Immature natural killer cell (primary cell): ENCODE data around the gene TCP11L1. TPM values are rescaled to one million over a fixed set of nuclear protein-coding genes. Genes with fewer than 3 reads are reported as not detected.
"Not testable (repeated sequence)": the region's sequence is repeated elsewhere in the genome, so short reads cannot be mapped to it uniquely, and the experiment has no call there.

Source experiments
- DNase-seq, 3 donors: peaks; one replicate each; pipeline ENCODE4 v3.0.0; 2022; ENCODE audit warnings: mixed read lengths in 1 of 3
- H3K27ac Mint-ChIP-seq, 6 donors: one replicate each; pipeline ENCODE4 v1.8.0; 2020; ENCODE audit warnings: mixed read lengths in 6 of 6, mild to moderate bottlenecking in 5 of 6, inconsistent platforms in 4 of 6, moderate library complexity in 3 of 6
- H3K27me3 Mint-ChIP-seq, 3 donors: one replicate each; pipeline ENCODE4 v1.8.0; 2020 to 2021; ENCODE audit warnings: low read depth in 3 of 3, mild to moderate bottlenecking in 3 of 3, mixed read lengths in 3 of 3, moderate library complexity in 3 of 3, inconsistent platforms in 1 of 3
- H3K36me3 Mint-ChIP-seq, 3 donors: one replicate each; pipeline ENCODE4 v1.8.0; 2020; ENCODE audit warnings: mixed read lengths in 3 of 3, inconsistent platforms in 2 of 3, mild to moderate bottlenecking in 2 of 3
- H3K4me1 Mint-ChIP-seq, 2 donors: one replicate each; pipeline ENCODE4 v1.8.0; 2020; ENCODE audit warnings: inconsistent platforms in 2 of 2, mild to moderate bottlenecking in 2 of 2, mixed read lengths in 2 of 2, moderate library complexity in 1 of 2
- H3K4me3 Mint-ChIP-seq, 5 donors: one replicate each; pipeline ENCODE4 v1.8.0; 2020; ENCODE audit warnings: mild to moderate bottlenecking in 5 of 5, mixed read lengths in 5 of 5, inconsistent platforms in 3 of 5, moderate library complexity in 3 of 5
- H3K9me3 Mint-ChIP-seq, 6 donors: one replicate each; pipeline ENCODE4 v1.8.0; 2020; ENCODE audit warnings: mild to moderate bottlenecking in 6 of 6, mixed read lengths in 6 of 6, inconsistent platforms in 4 of 6, moderate library complexity in 3 of 6
- polyA plus RNA-seq, 3 donors: library from polyadenylated mRNA; unstranded; fragments of 300-500 nt; fragmentation: Illumina TruSeq; gene quantifications; one replicate each; pipeline ENCODE4 v1.2.3, GENCODE V29; 2021

TCP11L1 gene
- polyA plus RNA-seq, 3 donors from 2014 or later: 3.6 to 9.9 (median 6.7) TPM

DNA sequence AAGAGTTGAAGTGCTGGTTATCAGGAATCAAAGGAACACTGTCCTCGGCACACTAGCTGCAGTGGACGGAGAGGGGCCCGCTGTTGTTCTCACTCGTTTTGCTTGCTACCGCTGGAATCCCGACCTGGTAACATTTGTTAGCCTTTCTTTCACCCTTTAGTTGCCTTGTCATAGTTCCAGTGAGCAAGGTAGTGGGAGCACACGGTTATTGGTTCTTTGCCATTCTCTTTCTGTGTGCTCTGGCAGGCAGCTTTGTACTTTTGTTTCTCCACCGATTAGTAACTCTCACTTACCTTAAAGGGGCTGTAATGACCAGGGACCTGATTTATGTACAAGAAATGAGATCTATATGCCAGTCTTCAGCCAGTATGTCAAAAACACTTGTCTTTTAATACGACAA, 21.9 kb upstream of the TCP11L1 start:
- H3K27me3 Mint-ChIP-seq: peaks cover 6 to 10% (median 8%) of the 10 kb centered on the region in 3 donors
- DNase-seq: no peak
- no peak overlapping the region for H3K27ac Mint-ChIP-seq
- H3K4me1 Mint-ChIP-seq: peaks cover 9 to 16% of the 10 kb centered on the region in 2 donors
- H3K36me3 Mint-ChIP-seq: no peaks in the 10 kb centered on the region
- no peaks in the 10 kb centered on the region for H3K9me3 Mint-ChIP-seq
- H3K4me3 Mint-ChIP-seq: peak overlapping the region in 2 of 5 donors; percentile 11 to 38

- peaks cover 6 to 10% (median 8%) of the 10 kb centered on the region in 3 donors for H3K27me3 Mint-ChIP-seq
- H3K4me1 Mint-ChIP-seq: peaks cover 9 to 16% of the 10 kb centered on the region in 2 donors
- H3K4me3 Mint-ChIP-seq: no peak overlapping the region
- no peaks in the 10 kb centered on the region for H3K9me3 Mint-ChIP-seq
- no peak overlapping the region for H3K27ac Mint-ChIP-seq
- DNase-seq: no peak
- H3K36me3 Mint-ChIP-seq: no peaks in the 10 kb centered on the region
These were observed 21.4 kb upstream of the TCP11L1 start for GRCh38 chr11:33017965-33018364.

DNA sequence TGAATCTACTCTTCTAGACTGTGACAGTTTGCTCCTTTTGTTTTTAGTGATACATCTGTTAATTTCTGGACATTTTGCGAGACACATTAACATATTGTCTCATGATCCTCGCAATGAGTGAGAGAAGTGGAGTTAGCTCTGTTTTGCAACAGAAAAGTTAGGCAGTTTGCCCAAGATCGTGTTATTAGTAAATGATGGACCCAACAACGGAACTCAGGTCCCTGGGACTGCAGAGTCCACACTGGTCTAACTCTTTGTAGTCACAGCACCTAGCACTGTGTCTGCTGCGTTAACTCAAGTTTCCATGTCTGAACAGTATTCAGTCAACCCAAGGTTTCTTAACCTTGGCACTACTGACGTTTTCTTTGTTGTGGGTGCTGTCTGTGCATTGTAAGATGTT, 20.5 kb upstream of the TCP11L1 start:
- Mint-ChIP-seq H3K27me3 (peaks cover 6 to 10% (median 8%) of the 10 kb centered on the region in 3 donors), H3K9me3 (no peaks in the 10 kb centered on the region), H3K4me3 (no peak overlapping the region), H3K27ac (no peak overlapping the region), H3K4me1 (peaks cover 9 to 16% of the 10 kb centered on the region in 2 donors), H3K36me3 (no peaks in the 10 kb centered on the region)
- DNase-seq: no peak

DNA sequence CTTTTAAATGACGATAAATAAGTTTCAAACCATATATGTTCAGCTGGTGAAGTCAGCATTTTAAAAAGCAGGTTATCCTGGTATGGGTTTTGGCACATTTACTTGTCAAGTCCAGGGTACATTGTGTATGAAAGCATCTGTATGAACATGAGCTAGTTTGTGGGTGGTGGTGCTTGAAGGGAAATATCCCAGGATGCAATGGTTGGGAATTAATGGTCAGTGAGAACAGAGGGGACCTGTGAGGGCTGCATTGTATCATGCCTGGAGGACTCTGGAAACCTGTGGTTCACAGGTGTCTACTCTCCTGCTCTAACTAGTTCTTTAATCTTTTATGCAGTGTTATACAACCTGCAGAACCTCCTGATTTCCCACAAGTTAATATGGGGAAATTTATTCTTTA, 17.9 kb upstream of the TCP11L1 start:
- no peak overlapping the region for H3K4me3 Mint-ChIP-seq
- H3K27ac Mint-ChIP-seq: no peak overlapping the region
- no peaks in the 10 kb centered on the region for H3K9me3 Mint-ChIP-seq
- H3K27me3 Mint-ChIP-seq: peaks cover 6 to 13% (median 8%) of the 10 kb centered on the region in 3 donors
- no peak for DNase-seq
- no peaks in the 10 kb centered on the region for H3K36me3 Mint-ChIP-seq
- H3K4me1 Mint-ChIP-seq: peaks cover 1 to 5% of the 10 kb centered on the region in 2 donors

GRCh38 chr11:33021937-33022336, 17.4 kb upstream of the TCP11L1 start:
- Mint-ChIP-seq H3K9me3 (no peaks in the 10 kb centered on the region), H3K27ac (no peak overlapping the region)
- no peak for DNase-seq

GRCh38 chr11:33025339-33025722, 14.0 kb upstream of the TCP11L1 start:
- Mint-ChIP-seq H3K9me3 (no peaks in the 10 kb centered on the region), H3K27me3 (peaks cover 5 to 8% (median 6%) of the 10 kb centered on the region in 3 donors), H3K4me1 (no peaks in the 10 kb centered on the region), H3K36me3 (peaks cover 0 to 3% (median 0%) of the 10 kb centered on the region in 3 donors), H3K4me3 (no peak overlapping the region), H3K27ac (no peak overlapping the region)
- no peak for DNase-seq

More at GRCh38 chr11:33021937-33022336, 17.4 kb upstream of the TCP11L1 start:
- Mint-ChIP-seq H3K4me3 (no peak overlapping the region), H3K4me1 (peaks cover 0 to under 1% of the 10 kb centered on the region in 2 donors), H3K27me3 (peaks cover 6 to 14% (median 8%) of the 10 kb centered on the region in 3 donors), H3K36me3 (no peaks in the 10 kb centered on the region)

DNA sequence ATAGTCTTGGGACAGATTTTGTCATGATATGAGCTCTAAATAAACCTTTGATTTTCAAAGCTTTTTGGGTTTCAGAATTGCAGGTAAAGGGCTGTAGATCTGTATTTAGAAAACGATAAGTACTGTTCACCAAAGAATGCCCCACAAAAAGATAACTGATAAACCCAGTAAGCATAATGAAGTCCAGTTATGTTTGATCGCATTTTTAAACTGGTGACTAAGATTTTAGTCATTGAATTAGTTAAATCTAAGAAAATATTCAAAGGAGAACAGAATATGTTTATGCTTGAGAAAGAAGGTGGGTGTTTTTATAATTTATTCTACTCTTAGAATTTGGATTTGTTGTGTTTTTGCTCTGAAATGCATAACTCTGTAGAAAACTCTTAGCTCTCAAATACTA, 12.1 kb upstream of the TCP11L1 start:
- DNase-seq: no peak
- Mint-ChIP-seq H3K36me3 (peaks cover 0 to 3% (median 0%) of the 10 kb centered on the region in 3 donors), H3K4me3 (no peak overlapping the region), H3K27me3 (peaks cover 1 to 11% (median 6%) of the 10 kb centered on the region in 3 donors), H3K4me1 (no peaks in the 10 kb centered on the region), H3K9me3 (no peaks in the 10 kb centered on the region), H3K27ac (no peak overlapping the region)

GRCh38 chr11:33027846-33028536, 11.4 kb upstream of the TCP11L1 start:
- Mint-ChIP-seq H3K4me3 (no peak overlapping the region), H3K36me3 (peaks cover 0 to 3% (median 0%) of the 10 kb centered on the region in 3 donors), H3K9me3 (no peaks in the 10 kb centered on the region), H3K4me1 (no peaks in the 10 kb centered on the region), H3K27ac (no peak overlapping the region), H3K27me3 (peaks cover 1 to 16% (median 6%) of the 10 kb centered on the region in 3 donors)
- DNase-seq: no peak

DNA sequence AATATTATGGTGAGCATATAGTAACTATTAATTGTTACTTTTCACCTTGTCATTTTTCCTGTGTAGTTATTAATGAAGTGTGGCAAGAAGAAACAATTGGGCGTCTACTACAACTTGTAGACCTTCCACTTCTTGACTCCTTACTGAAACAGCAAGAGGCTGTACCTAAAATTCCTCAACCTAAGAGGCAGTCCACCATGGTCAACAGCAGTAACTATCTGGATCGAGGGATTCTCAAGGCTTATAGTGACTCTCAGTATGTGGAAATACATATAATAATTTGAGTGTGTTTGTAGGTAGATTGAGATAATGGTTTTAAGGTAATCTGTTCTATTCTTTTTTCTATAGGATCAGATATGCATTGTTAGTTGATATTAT, 10.8 kb upstream of the TCP11L1 start:
- Mint-ChIP-seq H3K27ac (no peak overlapping the region), H3K27me3 (peaks cover 1 to 16% (median 6%) of the 10 kb centered on the region in 3 donors), H3K9me3 (no peaks in the 10 kb centered on the region), H3K4me1 (no peaks in the 10 kb centered on the region), H3K36me3 (peaks cover 0 to 3% (median 0%) of the 10 kb centered on the region in 3 donors), H3K4me3 (no peak overlapping the region)
- DNase-seq: no peak

DNA sequence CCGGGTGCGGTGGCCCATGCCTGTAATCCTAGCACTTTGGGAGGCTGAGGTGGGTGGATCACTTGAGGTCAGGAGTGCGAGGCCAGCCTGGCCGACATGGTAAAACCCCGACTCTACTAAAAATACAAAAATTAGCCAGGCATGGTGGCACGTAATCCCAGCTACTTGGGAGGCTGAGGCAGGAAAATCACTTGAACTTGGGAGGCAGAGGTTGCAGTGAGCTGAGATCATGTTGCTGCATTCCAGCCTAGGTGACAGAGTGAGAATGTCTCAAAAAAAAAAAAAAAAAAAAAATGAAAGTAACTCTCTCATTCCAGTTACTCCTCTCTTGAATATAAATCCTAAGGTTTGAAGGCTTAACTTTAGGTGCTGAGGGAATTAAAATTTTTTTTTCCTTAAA, 10.2 kb upstream of the TCP11L1 start:
- not testable (repeated sequence) for H3K4me1 Mint-ChIP-seq, H3K4me3 Mint-ChIP-seq, H3K27ac Mint-ChIP-seq, H3K9me3 Mint-ChIP-seq, H3K36me3 Mint-ChIP-seq, DNase-seq
- peaks cover 1 to 16% (median 6%) of the 10 kb centered on the region in 3 donors for H3K27me3 Mint-ChIP-seq

GRCh38 chr11:33033493-33033892, 5.9 kb upstream of the TCP11L1 start:
- Mint-ChIP-seq H3K9me3 (no peaks in the 10 kb centered on the region), H3K36me3 (no peaks in the 10 kb centered on the region), H3K4me1 (no peaks in the 10 kb centered on the region), H3K4me3 (no peak overlapping the region), H3K27me3 (peaks cover under 1 to 10% (median 3%) of the 10 kb centered on the region in 3 donors), H3K27ac (no peak overlapping the region)
- no peak for DNase-seq

DNA sequence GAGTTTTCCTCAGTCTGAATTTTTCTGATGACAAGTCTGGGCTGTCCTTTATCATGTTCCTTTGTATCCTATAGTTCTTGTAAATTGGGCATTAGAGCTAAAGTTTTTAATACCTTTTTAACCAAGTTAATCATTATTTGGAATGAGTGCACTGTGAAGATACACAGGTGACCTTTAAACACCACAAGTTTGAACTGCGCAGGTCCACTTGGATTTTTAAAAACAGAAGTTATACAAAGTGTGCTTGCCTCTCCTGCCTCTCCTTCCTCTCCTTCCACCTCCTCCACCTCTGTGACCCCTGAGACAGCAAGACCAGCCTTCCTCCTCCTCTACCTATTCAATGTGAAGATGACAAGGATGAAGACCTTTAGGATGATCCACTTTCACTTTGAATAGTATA, 4.4 kb upstream of the TCP11L1 start:
- no peak for DNase-seq
- H3K4me3 Mint-ChIP-seq: no peak overlapping the region
- H3K27ac Mint-ChIP-seq: no peak overlapping the region
- peaks cover 1 to 6% of the 10 kb centered on the region in 2 donors for H3K4me1 Mint-ChIP-seq
- H3K36me3 Mint-ChIP-seq: no peaks in the 10 kb centered on the region
- H3K27me3 Mint-ChIP-seq: peaks cover 0 to 10% (median 8%) of the 10 kb centered on the region in 3 donors
- H3K9me3 Mint-ChIP-seq: no peaks in the 10 kb centered on the region

DNA sequence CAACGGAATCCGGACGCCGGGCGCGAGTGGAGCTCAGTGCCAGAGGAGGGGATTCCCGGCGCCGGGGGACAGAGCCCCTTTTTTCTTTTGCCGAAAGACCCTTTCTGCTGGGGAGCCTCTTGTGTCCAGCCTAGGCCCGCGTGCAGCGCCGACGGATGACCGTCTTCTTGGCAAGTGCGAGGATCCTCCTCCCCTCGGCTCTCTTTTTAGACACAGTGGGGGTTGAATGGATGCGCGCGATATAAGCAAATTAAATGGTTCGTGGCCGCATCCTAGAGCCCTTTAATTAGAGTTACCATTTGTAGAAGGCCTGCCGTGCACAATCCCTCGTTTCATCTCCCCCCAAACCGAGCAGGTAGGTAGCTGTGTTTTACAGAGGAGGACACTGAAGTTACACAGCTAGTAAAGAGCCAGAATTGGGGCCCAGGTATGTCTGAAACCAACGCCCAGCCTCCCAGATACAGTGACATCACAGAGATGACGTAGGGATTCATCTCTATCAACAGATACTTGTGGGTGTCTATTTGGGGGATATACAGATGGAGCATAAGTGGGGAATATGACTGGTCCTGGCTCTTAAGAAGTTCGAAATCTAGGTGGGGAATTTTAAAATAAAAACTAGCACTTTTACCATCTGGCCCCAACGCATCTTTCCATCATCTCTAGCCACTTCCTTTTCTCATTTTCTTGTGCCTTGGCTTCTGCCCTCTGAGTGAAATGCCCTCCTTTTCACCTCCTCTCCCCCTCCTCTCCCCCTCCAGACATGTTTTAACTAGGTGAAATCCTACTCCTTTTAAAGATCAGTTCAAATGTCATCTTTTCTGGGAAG, 875 bp downstream of the TCP11L1 start:
- Mint-ChIP-seq H3K4me1 (peaks cover 14 to 16% of the 10 kb centered on the region in 2 donors), H3K36me3 (peaks cover 0 to 8% (median 0%) of the 10 kb centered on the region in 3 donors), H3K27me3 (peaks cover 0 to 7% (median 0%) of the 10 kb centered on the region in 3 donors), H3K4me3 (peak overlapping the region; percentile 88 to 96 (median 95)), H3K9me3 (no peaks in the 10 kb centered on the region), H3K27ac (peak overlapping the region; percentile 56 to 88 (median 83))
- peak in 2 of 3 donors; percentile 11 to 15 for DNase-seq

DNA sequence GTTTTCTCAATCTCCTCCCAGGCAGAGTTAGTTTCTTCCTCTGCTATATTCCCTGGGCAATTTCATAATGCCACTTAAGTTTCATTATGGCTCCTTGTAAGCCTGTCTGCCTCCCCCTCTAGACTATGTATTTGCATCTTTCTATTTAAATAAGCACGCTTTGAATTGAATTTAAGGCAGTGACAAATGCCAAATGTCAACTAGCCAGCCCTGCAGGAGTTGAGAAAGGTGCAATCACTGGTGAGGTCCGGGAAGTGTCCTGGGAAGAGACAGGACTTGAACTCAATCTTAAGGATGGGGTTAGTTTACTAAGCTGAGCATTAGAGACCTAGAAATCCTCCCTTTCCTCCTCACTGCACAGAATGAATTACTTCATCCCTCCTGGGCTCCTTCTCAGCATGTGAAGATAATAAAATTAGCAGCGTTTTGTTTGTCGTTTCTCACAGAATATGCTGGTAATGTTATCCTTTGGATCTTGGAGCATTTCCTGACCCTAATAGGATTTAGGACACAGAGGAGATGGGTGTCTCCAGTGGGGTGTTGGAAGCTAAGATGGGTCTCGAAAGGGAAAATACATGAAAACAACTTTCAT, 1.6 kb downstream of the TCP11L1 start:
- Mint-ChIP-seq H3K4me3 (peak overlapping the region; percentile 88 to 96 (median 95)), H3K4me1 (peaks cover 14 to 16% of the 10 kb centered on the region in 2 donors), H3K36me3 (peaks cover 4 to 14% (median 4%) of the 10 kb centered on the region in 3 donors), H3K9me3 (no peaks in the 10 kb centered on the region), H3K27ac (peak overlapping the region; percentile 56 to 88 (median 83)), H3K27me3 (peaks cover 0 to 7% (median 0%) of the 10 kb centered on the region in 3 donors)
- no peak for DNase-seq
